Activated CD4-positive, alpha-beta T cell treated with anti-CD3 and anti-CD28 coated beads, Interleukin-2, amount 50 U/mL, for 1 hour (primary cell): ENCODE measurements around the gene COL27A1.

Source experiments
- DNase-seq: peaks from one replicate; pipeline ENCODE4 v3.0.0-alpha.2; 2020

Gene COL27A1

DNA sequence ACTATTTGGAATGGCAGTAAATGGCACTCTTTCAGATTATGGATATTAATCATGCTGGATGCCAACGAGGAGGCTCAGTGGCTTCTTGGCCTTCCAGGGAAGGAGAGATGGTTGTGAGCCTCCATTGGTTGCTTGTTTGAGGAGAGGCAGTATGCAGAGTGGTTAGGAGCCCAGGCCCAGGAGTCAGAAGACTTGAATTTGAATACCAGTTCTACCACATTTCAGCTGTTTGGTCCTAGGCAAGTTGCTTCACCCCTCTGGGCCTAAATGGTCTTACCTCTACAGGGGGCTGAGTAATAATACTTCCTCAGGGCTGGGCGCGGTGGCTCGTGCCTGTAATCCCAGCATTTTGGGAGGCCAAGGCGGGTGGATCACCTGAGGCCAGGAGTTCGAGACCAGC, 52.5 kb downstream of the COL27A1 start:
- no peak for DNase-seq

- DNase-seq = no peak
Observed at GRCh38 chr9:114209151-114209550, 53.8 kb downstream of the COL27A1 start.

GRCh38 chr9:114210136-114210535, 54.8 kb downstream of the COL27A1 start:
- no peak for DNase-seq

DNA sequence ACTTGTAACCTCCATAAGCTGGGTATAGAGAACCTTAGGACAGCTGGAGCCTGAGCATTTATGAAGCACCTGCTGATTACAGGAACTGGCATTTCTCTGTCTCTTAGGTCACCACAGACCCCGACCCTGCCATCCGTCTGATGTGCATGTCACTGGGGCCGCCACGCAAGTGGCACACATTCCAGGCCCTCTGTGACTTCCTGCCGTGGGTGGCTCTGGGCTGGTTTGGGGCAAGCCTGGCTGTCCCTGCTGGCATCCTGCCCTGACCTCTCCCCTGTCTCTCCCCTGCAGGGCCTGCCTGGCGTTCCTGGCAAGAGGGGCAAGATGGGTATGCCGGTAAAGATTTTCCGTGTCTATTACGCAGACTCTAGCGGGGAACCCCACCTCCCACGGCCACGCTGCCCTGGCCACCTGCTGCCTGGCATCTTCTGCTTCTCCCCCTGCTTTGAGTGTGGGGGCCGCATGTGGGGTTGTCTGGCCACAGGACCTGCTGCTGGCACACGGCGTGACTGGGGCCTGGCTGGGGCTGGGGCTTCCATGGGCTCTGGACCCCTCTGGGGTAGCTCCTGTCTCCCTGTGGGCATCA, 55.4 kb downstream of the COL27A1 start:
- DNase-seq = no peak

DNA sequence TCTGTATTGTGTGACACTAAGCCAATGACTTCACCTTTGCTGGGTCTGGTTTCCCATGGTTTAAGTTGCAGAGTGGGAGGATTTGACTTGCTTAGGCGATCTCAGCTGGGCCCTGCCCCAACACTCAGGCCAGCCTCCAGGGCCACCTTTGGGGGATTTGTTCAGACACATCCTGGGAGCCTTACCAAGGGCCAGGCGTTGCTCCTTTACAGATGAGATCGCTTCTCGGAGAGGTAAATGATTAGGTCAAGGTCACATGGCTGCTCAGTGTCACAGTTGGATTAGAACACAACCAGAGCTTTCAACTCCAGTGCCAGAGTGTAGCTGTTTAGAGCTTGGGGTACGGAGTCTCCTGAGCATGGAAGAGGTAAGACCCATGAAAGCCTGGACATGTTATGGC, 57.5 kb downstream of the COL27A1 start:
- DNase-seq = no peak

- no peak for DNase-seq
Observed at GRCh38 chr9:114213566-114213965, 58.2 kb downstream of the COL27A1 start.

DNA sequence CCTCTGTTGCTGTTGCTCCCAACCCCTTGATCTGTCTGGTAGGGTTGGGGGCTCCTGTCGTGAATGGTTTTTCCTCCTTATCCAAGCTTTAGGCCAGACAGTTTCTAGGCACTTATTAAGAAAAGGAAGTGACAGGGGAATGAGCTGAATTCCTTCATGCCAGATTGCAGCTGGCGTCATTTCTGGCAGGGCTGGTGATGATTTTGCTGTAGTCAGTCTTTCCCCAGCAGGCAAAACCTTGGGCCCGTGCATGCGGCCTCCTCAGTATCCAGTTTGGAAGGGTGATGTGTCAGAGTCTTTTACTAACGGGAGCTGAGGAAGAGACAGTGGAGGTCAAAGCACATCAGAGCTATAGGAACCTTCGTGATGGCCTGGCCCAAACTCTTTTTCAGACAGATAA, 58.8 kb downstream of the COL27A1 start:
- no peak for DNase-seq

- DNase-seq = no peak
Observed at GRCh38 chr9:114214686-114215414, 59.5 kb downstream of the COL27A1 start.

GRCh38 chr9:114216081-114216480, 60.7 kb downstream of the COL27A1 start:
- DNase-seq = no peak

- no peak for DNase-seq
Observed at GRCh38 chr9:114216976-114217375, 61.6 kb downstream of the COL27A1 start.

- DNase-seq = no peak
Observed at GRCh38 chr9:114218264-114219120, 63.2 kb downstream of the COL27A1 start.

DNA sequence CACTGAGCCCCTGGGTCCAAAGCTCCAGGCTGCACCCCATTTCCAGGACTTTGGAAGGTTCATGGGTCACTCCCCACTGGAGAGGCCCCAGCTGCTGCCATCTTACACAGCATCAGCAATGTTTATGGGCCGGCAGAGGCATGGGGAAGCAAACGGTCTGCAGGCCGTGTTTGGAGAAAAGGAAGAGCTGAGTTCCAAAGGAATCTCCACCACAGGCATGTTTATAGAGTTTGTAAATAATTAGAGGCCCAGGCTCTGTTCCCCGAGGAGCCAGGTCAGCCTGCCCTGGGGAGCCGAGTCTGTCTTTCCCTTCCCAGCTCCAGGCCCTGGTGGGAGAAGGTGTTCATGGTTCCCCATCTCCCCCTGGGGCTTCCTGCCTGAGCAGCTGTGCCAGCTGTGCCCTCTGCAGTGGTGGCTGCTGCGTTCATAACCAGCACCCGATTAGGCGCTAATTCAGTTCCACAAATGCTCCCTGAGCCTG, 64.8 kb downstream of the COL27A1 start:
- no peak for DNase-seq

GRCh38 chr9:114221706-114222465, 66.5 kb downstream of the COL27A1 start:
- no peak for DNase-seq

GRCh38 chr9:114223564-114224246, 68.4 kb downstream of the COL27A1 start:
- DNase-seq = no peak

DNA sequence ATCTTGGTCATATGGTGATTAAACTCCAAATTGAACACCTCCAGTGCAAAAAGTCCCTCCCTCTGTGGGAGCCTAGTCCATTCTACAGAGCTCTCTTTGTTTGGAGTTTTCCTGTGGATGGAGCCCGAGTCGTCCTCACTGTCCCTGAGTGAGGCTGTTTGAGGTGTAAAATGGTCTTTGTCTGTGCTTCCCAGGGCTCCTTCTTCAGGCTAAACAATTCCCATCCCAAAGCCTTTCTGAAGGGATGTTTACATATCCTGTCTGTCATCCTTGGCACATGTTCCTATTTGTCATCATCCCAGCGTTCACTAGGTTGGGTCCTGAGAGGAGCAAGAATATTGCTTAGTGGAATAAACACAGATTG, 68.9 kb downstream of the COL27A1 start:
- no peak for DNase-seq

DNA sequence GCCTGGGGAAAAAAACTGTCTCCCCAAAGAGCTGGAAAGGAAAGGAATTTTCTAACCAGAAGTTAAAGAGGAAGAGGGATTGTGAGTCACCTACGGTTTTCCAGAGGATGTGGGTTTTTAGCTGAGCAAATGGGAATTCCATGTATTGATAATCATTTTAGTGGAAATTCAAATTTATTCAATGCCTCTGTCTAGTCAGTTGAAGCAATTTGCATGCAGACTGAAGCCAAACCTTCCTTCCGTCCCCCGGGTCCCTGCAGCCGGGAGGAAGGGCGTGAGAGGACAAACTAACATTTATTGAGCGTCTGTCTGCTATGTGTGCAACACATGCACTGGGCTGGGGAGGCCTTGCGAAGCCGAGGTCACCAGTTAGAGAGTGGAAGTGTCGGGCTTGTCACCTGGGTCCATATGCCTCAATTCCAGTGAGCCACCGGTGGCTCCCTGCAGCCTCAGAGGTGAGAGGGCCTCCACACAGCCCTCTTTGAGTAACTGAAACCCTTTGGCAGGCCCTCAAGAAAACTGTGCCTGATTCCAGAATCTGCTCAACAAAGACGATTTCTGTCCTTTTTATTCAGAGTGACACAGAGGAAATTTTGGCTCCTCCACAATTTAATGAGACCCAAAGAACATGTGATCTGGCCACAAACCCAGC, 70.3 kb downstream of the COL27A1 start:
- no peak for DNase-seq

- DNase-seq = no peak
Observed at GRCh38 chr9:114226246-114227055, 71.1 kb downstream of the COL27A1 start.

GRCh38 chr9:114227288-114228015, 72.1 kb downstream of the COL27A1 start:
- DNase-seq = no peak

DNA sequence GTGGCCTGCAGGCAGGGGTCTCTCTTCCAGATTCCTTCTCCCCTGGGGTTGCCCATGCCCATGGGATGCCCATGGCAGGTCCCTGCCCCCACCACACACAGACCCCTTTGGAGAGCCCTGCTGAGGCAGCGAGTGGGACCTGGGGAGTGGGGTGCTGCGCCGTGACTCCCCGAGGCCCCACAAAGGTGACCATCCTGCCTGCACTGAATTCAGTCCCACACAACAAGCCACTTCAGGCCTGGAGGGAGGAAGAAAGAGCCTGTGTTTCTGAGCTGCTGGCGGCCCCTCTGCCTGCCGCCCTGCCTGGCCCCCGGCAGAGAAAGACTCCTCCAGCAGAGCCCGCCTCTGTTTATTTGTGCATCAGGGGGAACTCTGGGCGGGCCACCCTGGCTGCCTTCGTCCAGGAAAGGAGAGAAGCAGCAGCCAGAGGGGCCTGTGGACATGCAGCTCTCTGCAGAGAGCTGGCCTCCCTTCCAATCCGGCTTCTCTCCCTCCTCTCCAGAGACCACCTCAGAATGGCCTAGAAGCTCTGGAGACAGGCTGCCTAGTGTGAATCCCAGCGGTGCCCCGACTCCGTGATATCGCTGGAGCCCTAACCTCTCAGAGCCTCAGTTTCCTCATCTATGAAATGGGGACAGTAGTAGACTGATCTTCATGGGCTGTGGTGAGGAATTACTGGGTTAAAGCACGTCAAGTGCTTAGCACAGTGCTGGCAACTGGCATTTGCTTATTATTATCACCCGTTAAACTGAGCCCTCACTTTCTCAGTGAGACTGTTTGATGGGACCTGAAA, 72.9 kb downstream of the COL27A1 start:
- DNase-seq = no peak
